GM18909 (cell line): Measurements from ENCODE around the gene MEIS1.

ENCODE experiments used
- ATAC-seq: cut with Tn5 transposase; IDR thresholded peaks from one replicate; pipeline ENCODE4 v1.9.1; 2021; ENCODE audit warnings: mild to moderate bottlenecking; ENCODE audit not compliant: unreplicated experiment, poor library complexity

The MEIS1 gene

DNA sequence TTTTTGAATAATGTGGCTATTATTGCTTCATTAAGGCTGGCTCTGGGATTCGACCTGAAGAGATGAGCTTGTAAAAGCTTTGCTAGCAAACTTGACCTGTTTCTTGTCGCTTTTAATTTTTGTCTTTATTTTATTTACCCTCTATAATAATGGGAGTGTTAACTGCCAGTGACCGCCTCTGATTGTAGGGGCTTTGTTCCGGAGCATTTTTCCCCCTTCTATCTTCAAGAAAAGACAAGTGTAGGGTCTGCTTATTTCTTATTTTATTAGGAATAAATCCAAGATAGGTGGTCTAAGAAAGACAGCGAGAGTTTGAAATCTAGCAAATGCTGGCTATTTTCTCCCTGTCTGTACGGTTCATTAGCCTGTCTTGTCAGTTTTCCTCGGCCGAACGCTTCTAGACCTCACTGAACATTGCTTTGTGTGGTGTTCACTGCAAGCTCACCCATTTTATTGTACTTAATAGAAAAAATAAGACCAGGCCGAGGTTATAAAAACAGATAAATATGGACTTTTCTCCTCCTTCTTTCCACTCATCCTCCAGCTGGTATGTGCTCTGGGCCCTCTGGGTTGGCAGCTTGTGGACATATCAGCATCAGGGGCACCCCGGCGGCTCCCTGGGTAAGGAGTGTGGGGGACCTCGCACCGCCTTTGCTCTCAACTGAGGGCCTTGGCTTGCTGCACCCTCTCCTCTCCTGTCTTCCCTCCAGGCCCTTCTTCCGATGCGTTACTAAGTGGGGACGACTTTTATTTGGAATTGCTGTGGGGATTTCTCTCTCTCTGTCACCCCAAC lies 8.5 kb downstream of the MEIS1 start:
- no peak for ATAC-seq

DNA sequence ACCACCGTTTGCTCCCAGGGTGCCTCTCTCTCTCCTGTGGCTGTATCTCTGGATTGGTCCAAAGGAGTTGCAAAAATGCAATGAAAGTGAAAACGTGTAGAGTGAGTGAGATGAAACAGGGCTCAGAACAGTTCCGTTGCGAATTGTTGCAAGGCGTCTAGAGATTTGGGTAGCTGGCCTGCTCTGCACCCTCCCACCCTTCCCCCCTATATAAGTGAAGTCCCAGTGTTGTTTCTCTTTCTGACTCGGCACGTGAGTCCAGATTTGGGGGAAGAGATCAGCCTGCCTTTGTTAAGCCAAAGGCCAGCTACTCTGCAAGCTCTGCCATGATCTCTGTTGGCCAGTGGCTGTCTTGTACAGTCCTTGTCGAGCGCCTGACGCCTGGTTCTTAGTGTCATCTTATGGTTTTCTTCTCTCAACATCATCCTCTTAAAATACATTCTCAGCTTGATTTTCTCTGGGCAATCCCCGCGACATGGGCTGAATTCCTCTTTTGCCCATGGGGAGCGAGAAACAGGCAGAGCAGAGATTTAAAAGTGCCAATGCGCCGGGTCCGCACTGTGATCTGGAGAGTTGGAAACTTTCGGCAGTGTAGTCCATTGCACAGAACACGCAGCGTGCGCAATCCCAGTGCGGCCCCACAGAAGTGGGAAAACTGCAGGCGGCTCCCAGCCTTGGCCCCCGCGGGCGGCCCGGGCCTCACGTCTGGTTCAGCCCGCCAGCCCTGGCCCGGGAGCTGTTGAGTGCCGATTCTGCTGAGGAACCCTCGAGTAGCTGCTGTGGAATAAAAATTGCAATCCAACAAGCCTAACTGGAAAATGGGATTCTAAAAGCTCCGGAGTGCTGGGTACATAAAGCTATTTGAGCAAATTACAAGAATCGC lies 9.3 kb downstream of the MEIS1 start:
- no peak for ATAC-seq

DNA sequence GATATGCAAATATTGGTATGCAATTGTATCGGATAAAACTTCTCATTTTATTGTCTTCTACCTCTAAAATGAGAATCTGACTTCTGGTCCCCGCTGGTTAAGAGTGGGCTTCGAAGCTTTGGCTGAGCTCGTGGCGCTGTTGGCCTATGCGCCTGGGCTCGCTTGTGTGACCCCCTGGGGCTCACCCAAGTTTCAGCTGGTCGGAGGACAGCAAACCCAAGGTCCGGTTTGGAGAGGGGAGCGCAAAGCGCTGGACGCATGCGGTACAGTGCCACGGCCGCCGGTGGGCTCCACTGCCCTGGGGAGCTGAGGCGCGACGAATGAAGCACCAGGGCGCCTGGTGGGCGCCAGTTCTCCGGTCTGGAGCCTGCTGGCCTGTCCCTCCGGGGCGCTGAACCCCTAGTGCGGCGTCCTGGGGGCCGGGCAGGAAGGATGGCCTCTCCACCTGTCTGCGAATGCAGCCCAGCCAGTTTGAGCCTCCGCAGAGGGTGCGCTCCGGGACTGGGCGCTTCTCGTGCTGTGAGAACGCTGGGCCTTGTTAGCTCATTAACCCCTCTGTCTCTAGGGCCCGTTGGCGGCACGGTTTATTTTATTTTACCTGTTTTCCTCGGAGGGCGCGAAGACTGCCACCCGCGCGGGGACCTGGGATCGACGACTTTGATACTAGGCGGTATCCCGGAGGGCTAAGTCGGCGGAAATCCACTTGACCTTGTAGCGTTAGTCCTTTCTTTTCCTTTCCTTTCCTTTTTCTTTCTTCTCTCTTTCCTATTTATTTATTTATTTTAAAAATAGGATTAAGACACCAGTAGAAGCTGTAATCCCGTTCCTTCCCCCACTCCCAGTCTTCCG lies 10.4 kb downstream of the MEIS1 start:
- no peak for ATAC-seq

DNA sequence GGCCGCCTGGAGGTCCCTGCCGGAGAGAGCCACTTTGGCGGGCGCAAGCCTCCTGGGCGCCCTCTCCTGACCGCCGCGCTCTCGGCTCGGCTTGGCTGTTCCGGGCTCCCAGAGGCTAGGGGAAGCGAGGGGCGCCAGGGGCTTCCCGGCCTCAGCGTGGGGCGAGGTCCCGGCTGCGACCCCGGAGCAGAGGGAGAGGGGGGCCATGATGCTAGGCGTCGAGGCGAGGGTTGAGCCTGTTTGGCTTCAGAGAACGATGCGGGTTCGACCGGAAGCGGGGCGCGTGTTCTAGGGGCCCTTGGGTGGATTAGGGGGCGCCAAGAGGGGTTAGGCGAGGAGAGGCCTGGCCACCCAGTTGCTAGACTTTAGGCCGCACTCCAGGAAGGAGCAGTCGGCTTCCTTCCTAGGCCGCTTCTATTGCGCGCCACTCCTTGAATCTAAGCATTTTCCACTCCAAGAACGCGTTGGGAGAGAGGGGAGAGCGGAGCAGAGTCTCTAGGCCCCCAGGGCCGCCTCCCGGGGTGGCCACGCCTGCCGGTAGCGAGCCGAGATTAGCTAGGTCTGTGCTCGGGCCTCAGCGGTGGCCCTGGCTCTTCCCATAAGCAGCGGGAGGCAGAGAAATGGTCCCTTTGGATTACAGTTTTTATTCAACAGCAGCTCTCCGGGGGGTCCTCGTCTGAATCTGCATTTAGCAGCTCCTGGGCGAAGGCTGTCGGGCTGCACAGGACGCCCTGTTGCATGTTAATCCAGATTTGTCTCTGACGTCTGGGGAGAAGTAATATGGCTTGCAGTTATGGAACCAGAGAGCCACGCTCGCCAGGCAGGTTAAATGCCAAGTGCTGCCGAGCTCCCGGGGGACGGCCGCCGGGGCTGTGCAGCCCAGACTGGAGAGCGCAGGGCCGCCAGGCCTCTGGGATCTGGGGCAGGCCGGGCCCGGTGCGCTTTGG lies 11.3 kb downstream of the MEIS1 start:
- no peak for ATAC-seq

DNA sequence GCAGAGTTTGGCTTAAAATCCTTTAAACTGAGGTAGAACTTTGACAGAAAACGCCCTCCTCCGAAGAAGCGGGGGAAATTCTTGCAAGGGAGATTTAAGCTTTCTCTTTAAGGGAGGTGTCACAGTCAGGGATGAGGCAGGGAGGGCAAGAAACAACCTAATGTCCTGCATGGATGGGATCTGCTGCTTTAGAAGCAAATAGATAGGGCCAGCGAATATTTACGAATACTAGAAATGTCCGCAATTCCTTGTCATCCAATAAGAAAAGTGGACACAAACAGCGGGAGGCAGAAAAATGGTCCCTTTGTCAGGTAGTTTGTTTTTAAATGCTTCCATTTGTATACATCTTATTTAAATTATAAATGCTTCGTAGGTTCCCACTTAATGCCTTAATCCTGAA lies 12.0 kb downstream of the MEIS1 start:
- ATAC-seq = no peak

DNA sequence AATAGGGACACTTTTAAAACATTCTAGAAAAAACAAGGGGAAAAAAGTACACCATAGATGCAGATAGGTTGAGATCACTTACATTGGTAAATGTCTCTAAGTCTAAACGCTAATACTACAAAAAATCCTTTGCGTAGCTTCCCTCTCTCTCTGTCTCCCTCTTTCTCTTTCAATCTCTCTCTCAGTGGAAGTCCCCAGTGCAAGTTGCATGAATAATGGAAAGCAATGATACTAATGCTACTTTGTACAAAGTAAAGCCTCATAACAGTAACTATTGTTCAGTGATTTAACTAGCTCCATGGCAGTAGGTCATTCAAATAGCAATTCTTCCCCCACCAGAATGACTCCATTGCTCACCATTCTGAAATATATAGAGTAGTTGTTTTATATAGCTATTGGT lies 12.8 kb downstream of the MEIS1 start:
- no peak for ATAC-seq

DNA sequence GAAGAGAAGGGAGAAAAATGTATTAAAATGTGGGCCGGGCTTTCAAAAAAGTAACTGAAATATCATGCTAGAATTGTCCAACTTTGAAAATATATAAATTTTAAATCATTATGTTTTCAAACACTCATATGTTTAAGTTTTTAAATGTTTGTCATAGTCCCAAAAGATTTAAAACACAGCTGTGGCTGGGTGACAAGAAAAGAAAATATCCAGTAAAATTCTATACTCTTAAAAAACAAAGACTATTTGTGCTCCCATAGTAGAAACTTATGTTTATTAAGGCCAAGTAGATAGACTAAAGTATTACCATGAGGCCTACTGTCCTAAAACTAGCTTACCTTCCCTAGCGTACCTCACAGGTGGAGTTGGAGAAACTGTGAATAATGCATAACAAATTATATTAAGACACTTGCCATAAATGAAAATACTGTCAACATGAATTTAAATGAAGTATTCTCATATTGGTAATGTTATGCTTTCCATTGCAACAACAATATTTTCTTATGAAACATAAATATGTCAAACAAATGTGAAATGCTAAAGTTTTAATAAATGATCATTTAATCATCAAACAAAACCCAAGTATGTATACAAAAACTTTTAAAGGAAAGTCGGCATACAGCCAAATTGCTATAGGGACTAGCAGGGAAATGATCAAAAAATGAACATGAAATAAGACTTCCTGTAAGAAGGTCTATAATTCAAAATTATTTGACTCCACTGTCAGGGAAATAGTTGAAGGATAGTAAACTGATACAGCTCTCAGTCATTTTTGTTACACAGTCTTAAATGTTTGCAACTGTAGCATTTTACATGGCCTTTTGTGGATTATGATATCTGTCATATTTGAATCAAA lies 13.4 kb downstream of the MEIS1 start:
- ATAC-seq = no peak

DNA sequence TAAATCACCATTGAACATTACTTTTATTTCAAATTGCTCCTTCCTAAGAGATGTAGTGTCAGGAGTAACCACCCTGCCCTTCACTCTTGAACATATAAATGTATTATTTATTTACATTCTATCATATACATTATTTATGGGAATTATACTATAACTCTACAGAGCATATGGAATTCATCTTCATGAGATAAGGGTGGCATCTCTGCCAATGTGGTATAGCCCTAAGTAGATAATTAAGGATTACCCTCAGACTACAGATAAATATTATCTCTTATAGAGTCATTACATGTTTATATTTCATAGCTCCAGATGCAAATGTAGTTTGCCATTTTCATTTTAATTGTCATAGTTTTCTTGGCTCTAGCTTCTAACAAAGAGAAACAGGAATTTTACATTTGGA lies 17.3 kb downstream of the MEIS1 start:
- no peak for ATAC-seq

DNA sequence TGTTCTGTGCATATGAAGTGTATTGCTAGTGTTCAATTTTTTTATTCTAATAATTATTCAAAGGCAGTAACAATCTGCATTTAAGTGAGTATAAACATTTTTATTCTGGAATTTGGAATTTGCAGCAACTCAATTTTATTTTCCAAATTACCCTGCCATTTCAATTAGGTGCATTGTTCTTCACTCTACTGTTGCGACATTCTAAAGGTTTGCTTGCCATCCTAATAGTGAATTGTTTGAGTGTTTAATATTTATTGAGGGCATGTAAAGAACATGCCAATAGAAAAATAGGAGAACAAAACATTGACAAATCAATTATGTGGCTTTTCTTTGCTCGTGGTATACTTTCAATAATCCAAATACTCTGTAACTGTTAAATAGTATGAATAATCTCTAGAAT lies 18.0 kb downstream of the MEIS1 start:
- ATAC-seq = no peak

DNA sequence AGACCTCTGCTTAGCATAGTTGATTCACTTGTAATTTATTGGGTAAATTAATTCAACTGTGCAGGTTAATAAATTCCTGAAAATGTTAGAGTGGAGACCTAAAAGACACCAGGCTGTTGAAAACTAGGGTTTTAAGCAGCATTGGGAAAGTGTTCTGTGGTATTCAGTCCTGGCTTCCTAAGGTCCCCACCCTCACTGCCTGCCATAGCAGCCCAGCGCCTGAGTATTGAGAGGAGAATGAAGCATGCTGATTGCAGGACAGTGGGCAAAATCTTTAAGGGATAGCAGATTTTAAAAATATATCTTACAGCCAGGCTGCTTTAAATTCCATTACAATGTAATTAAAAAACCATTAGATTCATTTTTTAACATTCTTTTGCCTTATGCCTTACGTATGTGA lies 20.6 kb downstream of the MEIS1 start:
- no peak for ATAC-seq

DNA sequence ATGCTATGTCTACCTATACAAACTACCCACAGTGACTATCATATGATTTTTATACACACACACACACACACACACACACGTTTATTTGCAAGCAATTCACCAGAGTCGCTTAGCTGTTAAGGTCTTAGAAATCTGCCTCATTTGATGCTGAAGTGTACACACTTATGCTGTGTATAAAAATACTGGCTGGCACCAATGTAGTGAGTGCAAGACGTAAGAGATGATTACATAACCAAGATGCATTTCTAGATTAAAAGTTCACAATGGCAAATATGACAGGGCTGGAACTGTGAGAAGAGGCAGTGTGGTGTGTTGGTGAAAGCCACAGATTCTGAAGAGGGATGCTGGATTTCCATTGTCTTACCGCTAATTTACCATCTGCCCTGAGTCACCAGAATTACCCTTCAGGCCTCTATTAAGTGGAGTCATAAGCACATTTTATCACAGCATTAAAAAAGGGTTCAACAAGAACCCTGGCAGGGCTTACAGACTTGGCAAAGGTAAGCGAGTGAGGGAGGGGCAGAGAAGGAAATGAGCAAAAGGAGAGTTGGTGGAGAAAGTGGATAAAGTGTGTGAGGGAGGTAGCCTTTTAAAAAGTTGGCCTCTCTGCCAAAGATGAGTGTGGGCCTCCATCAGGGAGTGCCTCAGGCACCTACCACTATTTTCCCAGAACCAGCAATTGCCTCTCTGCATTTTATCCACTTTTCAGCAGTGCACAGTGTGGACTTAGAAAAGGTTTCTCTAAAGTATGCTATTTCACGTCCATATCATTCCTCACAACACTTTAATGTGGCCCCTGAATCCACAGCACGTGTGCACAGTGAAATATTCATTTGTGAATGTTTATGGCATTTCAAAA lies 21.5 kb downstream of the MEIS1 start:
- ATAC-seq = no peak

DNA sequence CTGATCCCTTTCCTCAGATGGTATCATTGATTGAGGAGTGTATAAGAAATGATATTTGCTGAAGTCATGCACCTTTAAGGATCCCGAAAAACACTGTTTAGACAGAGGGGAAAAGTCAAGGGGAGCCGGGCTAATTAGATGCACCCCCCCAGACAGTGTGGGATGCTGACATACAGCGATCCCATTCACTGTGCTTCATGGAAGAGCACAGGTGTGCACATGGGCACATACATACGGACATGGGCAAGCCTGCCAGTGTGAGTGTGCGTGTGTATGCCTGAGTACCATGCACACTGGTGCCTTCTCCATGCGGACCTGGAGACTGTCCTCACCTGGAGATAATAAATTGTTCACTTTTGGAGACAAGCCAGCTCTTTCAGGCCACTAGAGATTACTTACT lies 22.6 kb downstream of the MEIS1 start:
- no peak for ATAC-seq

DNA sequence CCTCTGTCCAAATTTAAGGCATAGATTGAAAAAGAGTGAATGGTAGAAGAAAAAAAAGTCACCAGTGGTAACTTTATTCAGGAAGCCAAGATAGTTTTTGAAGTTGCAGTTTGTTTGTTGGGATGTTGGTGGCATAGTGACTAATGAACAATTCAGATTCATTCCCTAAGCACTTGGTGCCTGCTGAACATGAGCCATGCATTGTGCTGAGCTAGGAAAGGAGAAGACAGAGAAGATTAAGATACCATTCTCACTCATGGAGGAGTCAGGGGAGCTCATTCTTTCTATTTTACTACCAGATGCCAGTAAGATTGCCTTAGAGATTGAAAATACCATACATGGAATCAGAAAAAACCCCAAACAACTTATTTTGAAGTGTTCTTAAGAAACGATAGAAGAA lies 25.1 kb downstream of the MEIS1 start:
- ATAC-seq = no peak

DNA sequence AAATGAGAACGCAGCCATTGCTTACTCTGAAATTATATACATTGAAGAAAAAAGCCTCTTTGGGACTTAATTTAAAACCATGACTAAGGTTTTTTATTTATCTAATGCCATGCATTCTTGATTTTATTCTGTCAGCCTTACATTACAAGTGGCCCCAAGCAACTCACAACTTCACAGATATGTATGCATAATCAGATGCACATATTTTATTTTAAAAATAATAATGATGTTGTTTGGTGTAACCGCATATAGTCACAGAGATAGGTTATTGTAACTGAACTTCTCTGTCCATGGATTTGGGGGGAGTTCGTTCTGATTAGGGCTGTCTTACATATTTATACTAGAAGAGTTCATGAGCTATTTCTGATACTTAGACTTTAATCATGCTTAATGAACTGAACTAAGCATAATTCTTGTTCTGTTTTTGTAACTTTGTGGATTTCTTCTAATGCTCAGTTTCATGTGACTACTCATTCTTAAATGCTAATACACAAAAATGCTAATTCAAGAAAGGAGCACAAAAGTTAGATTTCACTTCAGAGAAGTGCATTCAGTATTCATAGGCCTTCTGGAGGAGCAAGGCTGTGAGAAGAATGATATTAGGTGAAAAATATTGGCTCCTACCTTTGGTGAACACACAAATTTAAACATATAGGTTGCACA lies 26.2 kb downstream of the MEIS1 start:
- ATAC-seq = no peak

DNA sequence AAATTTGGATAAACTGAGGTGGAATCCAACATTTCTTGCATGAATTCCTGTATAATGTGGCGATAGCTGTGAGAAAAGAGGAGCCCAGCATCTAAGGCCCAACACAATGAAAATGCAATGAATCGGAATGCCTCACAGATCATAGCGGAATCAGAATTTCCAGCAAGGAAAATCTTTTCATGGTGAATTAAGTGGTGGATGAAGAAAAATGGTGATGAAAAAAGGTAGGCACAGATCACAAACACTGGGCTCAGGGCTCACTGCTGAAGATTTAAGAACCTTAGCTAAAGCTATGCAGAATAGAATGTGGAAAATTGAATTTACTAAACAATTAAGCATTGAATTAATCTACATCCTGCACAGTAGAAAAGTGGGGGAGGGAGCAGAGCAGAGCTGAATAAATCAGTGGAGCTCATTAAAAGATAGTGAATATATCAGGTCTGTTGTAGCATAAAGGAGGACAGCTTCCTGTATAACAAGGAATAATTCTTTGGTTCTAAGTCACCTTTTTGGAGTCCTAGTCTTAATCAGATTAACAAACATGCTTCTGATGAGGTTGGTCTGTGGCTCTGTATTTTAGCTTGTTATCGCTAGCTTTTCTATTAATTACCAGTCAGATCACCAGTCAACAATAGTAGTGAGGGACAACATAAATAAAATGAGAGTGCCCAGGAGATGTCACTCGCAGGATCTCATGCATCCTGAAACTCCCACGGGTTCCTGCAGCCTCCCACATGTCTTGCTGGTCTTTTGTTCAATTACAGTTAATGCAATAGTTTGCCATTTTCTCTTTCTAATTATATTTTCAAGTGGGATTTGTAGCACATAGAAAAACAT lies 27.0 kb downstream of the MEIS1 start:
- ATAC-seq = no peak

DNA sequence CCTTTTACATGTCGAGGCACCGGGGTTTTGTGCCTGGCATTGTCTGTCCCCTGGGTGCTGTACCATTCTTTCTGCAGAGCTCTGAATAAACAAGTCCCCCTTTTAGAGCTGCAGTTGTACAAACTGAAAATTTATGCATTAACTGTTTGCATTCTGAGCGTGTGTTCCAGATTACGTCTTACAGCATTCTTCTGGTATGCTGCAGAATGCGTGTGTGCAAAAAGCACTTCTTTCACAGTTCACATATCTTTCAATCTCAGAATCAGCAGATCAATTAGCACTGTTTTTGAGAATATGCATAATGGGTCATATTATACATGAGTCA lies 27.5 kb downstream of the MEIS1 start:
- no peak for ATAC-seq
